PFSK-1 (cell line): ENCODE results near the gene FBXL13.
A peak's percentile ranks its signal among the peaks of the same experiment; 100 is the strongest.

Experiments
- FOXP2 ChIP-seq: optimal IDR thresholded peaks from 2 replicates; pipeline ENCODE3; 2011; ENCODE audit warnings: borderline replicate concordance, control low read depth, inconsistent platforms; ENCODE audit not compliant: insufficient read depth; ENCODE audit errors: extremely low read length, extremely low read depth
- POLR2AphosphoS5 ChIP-seq: IDR thresholded peaks from 2 replicates; pipeline ENCODE4 v1.6.1; 2012; ENCODE audit warnings: low read depth, mild to moderate bottlenecking, control low read depth, low read length, moderate library complexity
- SIN3A ChIP-seq: IDR thresholded peaks from 2 replicates; pipeline ENCODE4 v1.6.1; 2012; ENCODE audit warnings: mild to moderate bottlenecking, low read length, moderate library complexity, borderline replicate concordance; ENCODE audit not compliant: insufficient read depth
- TAF1 ChIP-seq: IDR thresholded peaks from 2 replicates; pipeline ENCODE4 v1.6.1; 2012; ENCODE audit warnings: low read length, control low read depth, borderline replicate concordance; ENCODE audit not compliant: insufficient read depth
- TF ChIP-seq, protein P1 (sequence below), 2 experiments: IDR thresholded peaks; 2 replicates each; pipeline versions ENCODE4 v1.6.1 to v1.8.0; 2011 to 2012; ENCODE audit warnings: low read depth in 2 of 2, low read length in 2 of 2, control low read depth in 1 of 2, inconsistent platforms in 1 of 2, mild to moderate bottlenecking in 1 of 2, moderate library complexity in 1 of 2; ENCODE audit not compliant: insufficient read depth in 1 of 2

The FBXL13 gene

DNA sequence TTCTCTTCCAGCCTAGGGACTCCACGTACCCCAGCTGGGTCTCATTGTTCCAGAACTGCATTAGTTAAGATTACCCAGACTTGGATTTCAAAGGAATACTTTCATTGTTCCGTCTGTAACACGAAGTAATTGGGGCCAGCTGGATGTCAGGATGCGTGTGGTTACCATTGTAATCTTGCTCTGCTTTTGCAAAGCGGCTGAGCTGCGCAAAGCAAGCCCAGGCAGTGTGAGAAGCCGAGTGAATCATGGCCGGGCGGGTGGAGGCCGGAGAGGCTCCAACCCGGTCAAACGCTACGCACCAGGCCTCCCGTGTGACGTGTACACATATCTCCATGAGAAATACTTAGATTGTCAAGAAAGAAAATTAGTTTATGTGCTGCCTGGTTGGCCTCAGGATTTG, 140.8 kb downstream of the FBXL13 start:
- TF ChIP-seq TAF1, result peak; percentile 38; the same call in 1 of the 2 replicates
- TF ChIP-seq SIN3A, result peak; percentile 95; the same call in 1 of the 2 replicates
- peak; percentile 79 for TF ChIP-seq FOXP2
- TF ChIP-seq, protein P1, sequence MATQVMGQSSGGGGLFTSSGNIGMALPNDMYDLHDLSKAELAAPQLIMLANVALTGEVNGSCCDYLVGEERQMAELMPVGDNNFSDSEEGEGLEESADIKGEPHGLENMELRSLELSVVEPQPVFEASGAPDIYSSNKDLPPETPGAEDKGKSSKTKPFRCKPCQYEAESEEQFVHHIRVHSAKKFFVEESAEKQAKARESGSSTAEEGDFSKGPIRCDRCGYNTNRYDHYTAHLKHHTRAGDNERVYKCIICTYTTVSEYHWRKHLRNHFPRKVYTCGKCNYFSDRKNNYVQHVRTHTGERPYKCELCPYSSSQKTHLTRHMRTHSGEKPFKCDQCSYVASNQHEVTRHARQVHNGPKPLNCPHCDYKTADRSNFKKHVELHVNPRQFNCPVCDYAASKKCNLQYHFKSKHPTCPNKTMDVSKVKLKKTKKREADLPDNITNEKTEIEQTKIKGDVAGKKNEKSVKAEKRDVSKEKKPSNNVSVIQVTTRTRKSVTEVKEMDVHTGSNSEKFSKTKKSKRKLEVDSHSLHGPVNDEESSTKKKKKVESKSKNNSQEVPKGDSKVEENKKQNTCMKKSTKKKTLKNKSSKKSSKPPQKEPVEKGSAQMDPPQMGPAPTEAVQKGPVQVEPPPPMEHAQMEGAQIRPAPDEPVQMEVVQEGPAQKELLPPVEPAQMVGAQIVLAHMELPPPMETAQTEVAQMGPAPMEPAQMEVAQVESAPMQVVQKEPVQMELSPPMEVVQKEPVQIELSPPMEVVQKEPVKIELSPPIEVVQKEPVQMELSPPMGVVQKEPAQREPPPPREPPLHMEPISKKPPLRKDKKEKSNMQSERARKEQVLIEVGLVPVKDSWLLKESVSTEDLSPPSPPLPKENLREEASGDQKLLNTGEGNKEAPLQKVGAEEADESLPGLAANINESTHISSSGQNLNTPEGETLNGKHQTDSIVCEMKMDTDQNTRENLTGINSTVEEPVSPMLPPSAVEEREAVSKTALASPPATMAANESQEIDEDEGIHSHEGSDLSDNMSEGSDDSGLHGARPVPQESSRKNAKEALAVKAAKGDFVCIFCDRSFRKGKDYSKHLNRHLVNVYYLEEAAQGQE (IDR thresholded peaks at IDR 0.05; ENCODE audit: insufficient read depth in 1 of 2, low read depth in 2 of 2, low read length in 2 of 2), result no peak; a peak in 1 of 4 replicates

DNA sequence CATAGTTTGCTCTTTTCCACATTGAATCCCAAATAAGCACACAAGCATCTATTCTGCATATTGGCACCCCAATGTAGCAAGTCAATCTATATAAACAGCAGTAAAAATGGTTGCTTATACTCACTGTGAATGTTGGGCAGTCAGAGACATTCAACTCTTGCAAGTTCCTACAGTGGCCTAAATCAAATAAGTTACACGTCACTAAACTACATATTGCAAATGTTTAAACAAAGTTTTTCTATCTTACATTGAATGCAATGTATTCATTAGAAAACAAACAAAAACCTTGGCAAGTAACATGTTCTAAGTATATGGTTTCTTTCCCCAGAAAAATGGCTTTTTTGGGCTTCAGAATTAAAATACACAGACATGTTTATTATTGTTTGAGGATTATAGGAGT, 142.8 kb downstream of the FBXL13 start:
- TF ChIP-seq TAF1 (no peak), FOXP2 (no peak), POLR2AphosphoS5 (no peak), SIN3A (no peak)
- TF ChIP-seq, protein P1 (IDR thresholded peaks at IDR 0.05; ENCODE audit: insufficient read depth in 1 of 2, low read depth in 2 of 2, low read length in 2 of 2), result no peak

DNA sequence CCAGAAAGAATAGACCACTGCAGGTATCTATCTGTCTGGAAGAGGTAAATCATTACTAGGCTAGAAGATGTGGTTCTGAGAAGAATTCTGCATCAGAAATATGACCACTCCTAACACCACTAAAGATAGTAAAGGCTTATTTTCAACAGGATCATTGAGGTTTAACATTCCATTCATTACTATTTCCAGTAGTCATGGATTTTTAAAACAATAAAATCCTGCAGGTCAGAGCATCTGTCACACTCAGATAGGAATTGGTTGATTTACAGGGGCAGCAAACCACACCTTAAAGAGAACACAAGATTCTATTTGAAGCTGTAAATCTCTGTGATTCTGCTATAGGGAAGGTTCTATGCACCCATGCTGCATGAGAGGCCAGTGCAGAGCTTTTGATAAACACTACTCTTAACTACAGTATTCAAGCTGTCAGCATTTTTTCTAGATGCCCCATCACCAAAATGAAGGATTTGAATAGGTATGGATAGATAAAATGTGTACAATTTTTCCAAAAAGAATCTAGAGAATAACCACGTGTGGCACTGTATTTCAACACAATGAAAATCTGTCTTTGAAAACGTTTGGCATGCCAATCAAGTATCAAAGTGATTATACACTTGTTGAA, 147.2 kb downstream of the FBXL13 start:
- TF ChIP-seq, protein P1 (IDR thresholded peaks at IDR 0.05; ENCODE audit: insufficient read depth in 1 of 2, low read depth in 2 of 2, low read length in 2 of 2), result no peak
- no peak for TF ChIP-seq POLR2AphosphoS5
- TF ChIP-seq TAF1, result no peak
- TF ChIP-seq FOXP2, result no peak
- TF ChIP-seq SIN3A, result no peak

DNA sequence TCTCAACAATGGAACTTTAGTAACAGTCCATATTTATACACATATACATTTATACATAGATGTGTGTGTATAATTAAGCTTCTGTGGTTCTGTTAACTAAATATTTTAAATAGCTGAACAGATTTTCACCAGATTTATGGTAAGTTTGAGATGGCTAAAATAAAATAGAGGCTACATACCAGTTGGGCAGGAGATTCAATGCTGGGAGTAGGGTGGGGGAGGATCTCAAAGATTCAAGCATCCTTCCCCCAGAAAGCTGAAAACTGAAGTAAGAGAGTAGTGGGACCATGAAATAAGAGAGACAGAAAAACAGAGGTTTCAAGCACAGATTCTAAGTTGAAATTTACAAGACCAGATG, 147.8 kb downstream of the FBXL13 start:
- no peak for TF ChIP-seq TAF1
- TF ChIP-seq, protein P1 (IDR thresholded peaks at IDR 0.05; ENCODE audit: insufficient read depth in 1 of 2, low read depth in 2 of 2, low read length in 2 of 2), result no peak
- no peak for TF ChIP-seq FOXP2
- TF ChIP-seq POLR2AphosphoS5, result no peak
- TF ChIP-seq SIN3A, result no peak

DNA sequence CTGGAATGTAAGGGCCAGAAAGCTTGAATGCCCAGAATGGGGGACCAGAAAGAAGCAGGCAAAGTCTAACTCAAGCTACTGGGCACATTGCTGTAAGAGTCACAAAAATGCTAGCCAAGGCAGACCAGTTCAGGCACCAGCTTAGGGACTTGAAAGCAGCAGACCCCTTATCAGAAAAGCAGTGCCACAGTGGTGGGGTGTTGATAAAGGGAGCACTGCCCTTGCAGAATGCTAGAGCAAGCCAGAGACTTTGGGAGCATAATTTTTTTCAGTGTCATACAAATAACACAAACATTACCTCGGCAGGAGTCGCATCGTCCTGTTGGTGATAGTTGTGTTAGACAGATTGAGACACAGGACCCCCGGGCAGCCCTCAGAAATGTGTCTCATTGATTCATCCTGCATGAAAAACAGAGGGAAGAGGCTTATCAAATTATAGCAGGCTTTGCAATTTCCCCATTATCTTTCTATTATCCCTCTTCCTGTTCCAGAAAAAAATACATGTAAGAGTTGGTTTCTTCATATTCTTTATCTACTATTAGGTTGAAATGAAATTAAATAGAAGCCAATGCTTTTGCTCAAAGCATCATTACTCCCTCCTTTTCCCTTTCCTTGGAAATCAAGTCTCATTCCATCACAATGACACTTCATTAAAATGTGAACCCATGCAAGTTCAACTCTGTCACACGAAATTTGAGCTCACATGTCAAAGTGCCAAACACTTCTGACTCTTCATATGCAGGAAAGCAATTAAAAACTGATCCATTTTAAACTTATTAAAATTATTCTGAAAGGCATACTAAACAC, 148.4 kb downstream of the FBXL13 start:
- no peak for TF ChIP-seq FOXP2
- TF ChIP-seq SIN3A, result no peak
- TF ChIP-seq TAF1, result no peak
- TF ChIP-seq POLR2AphosphoS5, result no peak
- TF ChIP-seq, protein P1 (IDR thresholded peaks at IDR 0.05; ENCODE audit: insufficient read depth in 1 of 2, low read depth in 2 of 2, low read length in 2 of 2), result no peak
